ENCODE data around the gene CTNNBL1. TPM values are rescaled to one million over a fixed set of nuclear protein-coding genes. Genes with fewer than 3 reads are reported as not detected.

The CTNNBL1 gene
- polyA plus RNA-seq, 6 donors from 2014 or later: 102 to 200 (median 125) TPM

DNA sequence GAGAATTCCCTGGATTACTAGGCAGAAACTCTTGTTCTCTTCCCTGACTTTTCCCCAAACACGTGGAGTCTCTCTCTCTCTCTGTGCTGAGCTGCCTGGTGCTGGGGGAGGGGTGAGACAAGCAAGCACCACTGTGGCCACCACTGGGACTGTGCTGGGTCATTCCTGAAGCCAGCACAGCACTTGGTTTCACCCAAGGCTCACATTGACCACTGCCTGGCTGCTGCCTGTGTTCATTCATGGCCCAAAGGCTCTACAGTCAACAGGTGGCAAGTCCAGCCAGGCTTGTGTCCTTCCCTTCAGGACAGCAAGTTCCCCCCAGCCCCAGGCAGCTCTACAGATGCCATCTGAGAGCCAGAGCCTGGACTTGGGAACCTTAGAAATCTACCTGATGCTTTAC lies 92.2 kb downstream of the CTNNBL1 start:
- Mint-ChIP-seq H3K27me3 (no peaks in the 10 kb centered on the region), H3K4me1 (peaks cover 38 to 66% (median 57%) of the 10 kb centered on the region in 3 donors), H3K27ac (peak overlapping the region in 4 of 6 donors; percentile 27 to 74 (median 32)), H3K36me3 (peaks cover 33 to 76% of the 10 kb centered on the region in 2 donors), H3K9me3 (peaks cover 0 to 9% (median 3%) of the 10 kb centered on the region in 7 donors), H3K4me3 (no peak overlapping the region)
- ATAC-seq (ENCODE audit: low read depth in 2 of 2): no peak
- no peak for DNase-seq

DNA sequence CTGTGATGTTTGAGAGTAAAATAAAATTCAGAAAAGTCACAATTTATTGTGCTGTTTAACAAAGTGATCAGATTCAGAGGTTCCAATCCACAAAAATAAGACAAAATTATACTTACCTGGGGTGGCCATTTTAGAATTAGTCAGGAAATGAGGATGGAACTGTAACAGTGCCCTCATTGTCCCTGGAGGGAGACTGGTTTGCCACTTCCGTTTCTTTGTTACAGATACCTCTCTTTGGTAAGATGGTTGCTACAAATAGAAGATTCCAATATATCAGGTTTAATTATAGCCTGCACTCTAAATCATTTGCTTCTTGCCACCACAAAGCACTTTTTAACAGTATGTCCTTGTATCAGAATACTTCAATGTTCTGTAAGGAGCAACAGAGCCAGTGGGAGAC lies 95.6 kb downstream of the CTNNBL1 start:
- Mint-ChIP-seq H3K4me3 (peak overlapping the region in 6 of 8 donors; percentile 2 to 75 (median 34)), H3K27me3 (no peaks in the 10 kb centered on the region), H3K27ac (peak overlapping the region; percentile 77 to 97 (median 91)), H3K36me3 (peaks cover 37 to 61% of the 10 kb centered on the region in 2 donors), H3K4me1 (peaks cover 37 to 62% (median 47%) of the 10 kb centered on the region in 3 donors), H3K9me3 (peaks cover 0 to 6% (median 5%) of the 10 kb centered on the region in 7 donors)
- DNase-seq (peak; percentile 31), ATAC-seq (ENCODE audit: low read depth in 2 of 2) (peak; percentile 78 to 86)

DNA sequence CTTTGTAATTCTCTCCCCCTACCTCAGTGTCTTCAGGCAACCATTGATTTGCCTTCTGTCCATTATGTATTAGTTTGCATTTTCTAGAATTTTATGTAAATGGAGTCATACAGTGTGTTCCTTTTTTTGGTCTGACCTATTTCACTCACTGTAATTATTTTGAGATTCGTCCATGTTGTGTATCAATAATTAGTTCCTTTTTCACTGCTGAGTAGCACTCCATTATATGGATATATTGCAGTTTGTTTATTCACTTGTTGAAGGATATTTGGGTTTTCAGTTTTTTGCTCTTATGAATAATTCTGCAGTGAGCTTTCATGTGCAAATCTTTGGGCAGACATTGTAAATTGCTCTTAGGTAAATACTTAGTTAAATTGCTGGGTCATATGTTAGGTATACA lies 97.1 kb downstream of the CTNNBL1 start:
- DNase-seq (no peak), ATAC-seq (ENCODE audit: low read depth in 2 of 2) (no peak)
- Mint-ChIP-seq H3K9me3 (peaks cover 0 to 6% (median 5%) of the 10 kb centered on the region in 7 donors), H3K27ac (peak overlapping the region in 4 of 6 donors; percentile 3 to 47 (median 38)), H3K4me3 (peak overlapping the region in 1 of 8 donors; percentile 16), H3K27me3 (no peaks in the 10 kb centered on the region), H3K4me1 (peaks cover 31 to 54% (median 40%) of the 10 kb centered on the region in 3 donors), H3K36me3 (peaks cover 45 to 48% of the 10 kb centered on the region in 2 donors)

DNA sequence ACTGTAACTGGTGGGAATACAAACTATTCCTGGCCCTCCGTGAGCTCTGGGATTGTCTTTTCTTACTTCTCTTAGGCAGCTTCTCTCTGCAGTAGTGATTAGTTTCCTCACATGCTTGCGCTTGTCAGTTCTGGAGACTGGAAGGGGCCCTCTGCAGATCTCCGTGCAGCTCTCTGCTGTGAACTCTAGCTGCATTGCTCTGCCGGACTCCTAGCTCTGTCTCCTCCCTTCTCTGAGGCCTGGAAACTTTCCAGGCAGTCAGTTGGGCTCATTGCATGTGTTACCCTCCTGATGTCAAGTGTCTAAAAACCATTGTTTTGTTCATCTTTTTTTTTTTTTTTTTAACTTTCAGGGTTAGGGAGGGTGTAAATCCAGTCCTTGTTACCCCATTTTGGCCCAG lies 102.3 kb downstream of the CTNNBL1 start:
- no peaks in the 10 kb centered on the region for H3K27me3 Mint-ChIP-seq
- DNase-seq: no peak
- H3K9me3 Mint-ChIP-seq: peaks cover 0 to 4% (median 0%) of the 10 kb centered on the region in 7 donors
- no peak for ATAC-seq (ENCODE audit: low read depth in 2 of 2)
- H3K4me1 Mint-ChIP-seq: peaks cover 10 to 14% (median 11%) of the 10 kb centered on the region in 3 donors
- peaks cover 21 to 28% of the 10 kb centered on the region in 2 donors for H3K36me3 Mint-ChIP-seq
- peak overlapping the region in 1 of 8 donors; percentile 15 for H3K4me3 Mint-ChIP-seq
- no peak overlapping the region for H3K27ac Mint-ChIP-seq

DNA sequence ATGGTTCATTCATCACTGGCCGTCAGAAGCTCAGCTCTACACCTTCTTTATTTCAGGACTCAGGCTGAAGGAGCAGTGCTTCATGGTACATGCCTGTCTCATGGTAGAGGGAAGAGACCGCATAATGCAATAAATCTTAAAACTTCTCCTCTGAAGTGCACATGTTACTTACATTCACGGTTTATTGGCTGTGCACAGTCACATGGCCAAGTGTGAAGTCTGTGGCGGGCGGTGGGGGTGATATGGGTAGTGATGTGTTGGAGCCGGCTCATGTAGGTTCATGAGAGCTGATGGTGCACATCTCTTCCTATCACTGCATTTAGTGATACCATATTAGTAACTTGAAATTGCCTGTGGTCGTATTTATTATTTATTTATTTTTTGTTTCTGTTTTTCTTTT lies 102.9 kb downstream of the CTNNBL1 start:
- H3K9me3 Mint-ChIP-seq: peaks cover 0 to 4% (median 0%) of the 10 kb centered on the region in 7 donors
- H3K4me3 Mint-ChIP-seq: no peak overlapping the region
- no peaks in the 10 kb centered on the region for H3K27me3 Mint-ChIP-seq
- H3K36me3 Mint-ChIP-seq: peaks cover 17 to 26% of the 10 kb centered on the region in 2 donors
- H3K4me1 Mint-ChIP-seq: peaks cover 7 to 13% (median 11%) of the 10 kb centered on the region in 3 donors
- ATAC-seq (ENCODE audit: low read depth in 2 of 2) (no peak), DNase-seq (no peak)
- no peak overlapping the region for H3K27ac Mint-ChIP-seq

DNA sequence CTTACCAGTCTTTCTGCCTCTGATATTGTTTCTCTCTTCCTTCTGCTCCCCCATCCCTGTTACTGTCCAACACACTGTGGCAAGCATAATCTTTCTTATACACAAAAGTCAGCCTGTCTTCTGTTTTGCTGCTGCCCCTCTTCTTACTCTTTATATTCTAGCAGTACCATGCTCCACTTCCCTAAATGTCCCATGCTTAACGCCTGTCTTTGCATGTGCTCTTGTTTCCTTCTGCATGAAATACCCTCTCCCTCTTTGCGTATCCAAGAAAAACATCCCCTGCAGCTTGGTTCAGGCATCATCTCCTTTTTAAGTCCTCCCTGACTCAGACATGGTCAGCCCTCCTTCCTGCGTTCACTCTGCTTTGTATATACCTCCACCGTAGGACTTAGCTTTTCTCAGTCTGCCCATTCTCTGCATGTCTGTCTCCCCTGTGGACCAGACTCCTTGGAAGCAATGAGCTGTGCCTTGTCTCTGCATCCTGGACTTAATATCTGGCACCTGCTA lies 103.9 kb downstream of the CTNNBL1 start:
- peak overlapping the region in 1 of 6 donors; percentile 28 for H3K27ac Mint-ChIP-seq
- no peaks in the 10 kb centered on the region for H3K9me3 Mint-ChIP-seq
- ATAC-seq (ENCODE audit: low read depth in 2 of 2) (no peak), DNase-seq (no peak)
- H3K4me3 Mint-ChIP-seq: no peak overlapping the region
- peaks cover 7 to 16% (median 15%) of the 10 kb centered on the region in 3 donors for H3K4me1 Mint-ChIP-seq
- H3K36me3 Mint-ChIP-seq: peaks cover 11 to 21% of the 10 kb centered on the region in 2 donors
- no peaks in the 10 kb centered on the region for H3K27me3 Mint-ChIP-seq

DNA sequence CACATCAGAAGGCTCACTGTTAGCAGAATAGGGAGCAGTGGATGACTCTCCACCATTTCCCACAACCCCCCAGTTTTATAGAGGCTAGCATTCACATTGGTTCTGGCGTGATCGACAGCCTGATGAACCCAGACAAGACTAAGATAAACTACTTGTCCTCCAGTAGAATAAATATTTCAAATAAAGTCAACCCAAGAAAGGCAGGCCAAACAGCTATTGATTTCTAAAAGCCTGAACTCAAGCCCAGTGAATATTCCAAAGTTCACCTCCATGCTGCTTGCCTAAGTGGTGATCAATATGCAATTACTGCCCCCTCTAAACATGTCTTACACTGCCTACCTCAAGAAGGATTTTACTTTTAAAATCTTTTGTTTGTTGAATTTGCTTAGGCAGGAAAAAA lies 104.5 kb downstream of the CTNNBL1 start:
- ATAC-seq (ENCODE audit: low read depth in 2 of 2) (no peak), DNase-seq (no peak)
- Mint-ChIP-seq H3K36me3 (peaks cover 15 to 26% of the 10 kb centered on the region in 2 donors), H3K4me1 (peaks cover 7 to 22% (median 21%) of the 10 kb centered on the region in 3 donors), H3K27ac (no peak overlapping the region), H3K4me3 (no peak overlapping the region), H3K27me3 (no peaks in the 10 kb centered on the region), H3K9me3 (no peaks in the 10 kb centered on the region)

DNA sequence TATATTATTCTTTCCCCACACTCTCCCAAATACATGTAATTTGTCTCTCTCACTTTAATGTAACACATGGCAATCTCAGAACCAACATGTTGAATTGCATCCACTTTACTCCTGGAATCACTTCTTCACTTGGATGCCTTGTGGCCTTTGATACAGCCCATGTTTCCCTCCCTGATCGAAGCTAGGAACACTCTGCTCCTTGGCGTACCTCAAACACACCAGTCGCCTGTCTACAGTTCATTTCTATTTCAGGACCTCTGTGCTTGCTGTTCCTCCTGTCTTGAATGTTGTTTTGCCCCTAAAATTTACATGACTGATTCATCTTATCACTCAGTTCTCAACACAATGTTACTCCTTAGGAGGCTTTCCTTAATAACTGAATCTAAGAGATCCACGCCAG lies 106.8 kb downstream of the CTNNBL1 start:
- no peak overlapping the region for H3K4me3 Mint-ChIP-seq
- H3K9me3 Mint-ChIP-seq: no peaks in the 10 kb centered on the region
- H3K4me1 Mint-ChIP-seq: peaks cover 7 to 42% (median 40%) of the 10 kb centered on the region in 3 donors
- H3K27ac Mint-ChIP-seq: no peak overlapping the region
- no peaks in the 10 kb centered on the region for H3K27me3 Mint-ChIP-seq
- DNase-seq (no peak), ATAC-seq (ENCODE audit: low read depth in 2 of 2) (no peak)
- peaks cover 15 to 19% of the 10 kb centered on the region in 2 donors for H3K36me3 Mint-ChIP-seq

DNA sequence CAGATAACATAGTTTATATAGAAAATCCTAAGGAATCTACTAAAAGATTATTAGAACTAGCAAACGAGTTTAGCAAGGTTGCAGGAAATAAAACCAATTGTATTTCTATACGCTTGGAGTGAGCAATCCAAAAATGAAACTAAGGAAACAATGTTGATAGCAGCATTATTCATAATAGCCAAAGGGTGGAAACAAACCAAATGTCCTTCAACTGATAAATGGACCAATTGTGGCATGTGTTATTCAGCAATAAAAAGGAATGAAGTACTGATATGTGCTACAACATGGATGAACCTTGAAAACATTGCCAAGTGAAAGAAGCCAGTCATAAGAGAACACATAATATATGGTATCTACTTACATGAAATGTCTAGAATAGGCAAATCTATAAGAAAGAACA lies 108.1 kb downstream of the CTNNBL1 start:
- peaks cover 7 to 54% (median 53%) of the 10 kb centered on the region in 3 donors for H3K4me1 Mint-ChIP-seq
- DNase-seq (no peak), ATAC-seq (ENCODE audit: low read depth in 2 of 2) (no peak)
- H3K27me3 Mint-ChIP-seq: no peaks in the 10 kb centered on the region
- peak overlapping the region in 4 of 6 donors; percentile 26 to 97 (median 66) for H3K27ac Mint-ChIP-seq
- H3K9me3 Mint-ChIP-seq: no peaks in the 10 kb centered on the region
- peaks cover 15 to 19% of the 10 kb centered on the region in 2 donors for H3K36me3 Mint-ChIP-seq
- H3K4me3 Mint-ChIP-seq: peak overlapping the region in 2 of 8 donors; percentile 9 to 12

DNA sequence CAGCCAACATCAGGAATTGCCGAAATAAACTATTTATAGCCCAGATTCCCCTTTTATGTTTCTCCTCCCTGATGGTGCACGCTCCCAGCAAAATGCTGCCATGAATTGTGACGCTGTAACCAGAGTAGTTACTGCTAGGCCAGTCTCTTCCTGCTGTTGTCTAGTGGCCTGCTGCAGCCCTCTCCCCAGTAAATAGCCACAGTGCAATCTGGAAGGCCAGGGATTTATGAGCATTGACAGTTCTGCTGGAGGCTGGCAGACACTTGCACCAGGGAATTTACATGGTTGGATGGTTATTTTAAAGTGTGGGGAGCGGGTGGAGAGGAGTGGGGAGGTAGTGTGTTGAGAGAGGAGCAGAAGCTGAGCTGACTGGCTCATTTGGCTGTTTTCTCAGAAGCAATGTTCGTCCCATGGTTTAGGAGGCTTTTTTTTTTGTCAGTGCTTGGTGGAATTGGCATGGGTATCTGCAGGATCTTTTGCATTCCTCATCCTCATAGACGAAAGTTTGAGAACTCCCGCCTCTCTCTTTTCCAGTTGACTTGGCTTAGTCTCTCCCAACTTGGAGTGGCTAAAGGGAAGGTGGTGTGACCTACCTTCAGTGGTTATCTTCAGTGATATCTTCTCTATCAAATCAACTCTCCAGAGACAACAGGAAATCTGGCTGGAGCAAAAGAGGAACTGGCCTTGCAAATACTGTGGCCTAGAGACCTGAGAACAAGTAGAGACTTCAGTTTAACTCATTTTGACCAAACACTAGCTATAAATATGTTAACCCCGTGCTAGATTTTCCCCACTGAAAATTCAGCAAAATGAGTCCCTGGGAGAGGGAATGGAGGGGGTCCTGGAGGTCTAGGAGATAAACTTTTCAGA lies 109.8 kb downstream of the CTNNBL1 start:
- Mint-ChIP-seq H3K27ac (peak overlapping the region; percentile 92 to 99 (median 97)), H3K4me3 (peak overlapping the region; percentile 75 to 92 (median 84))

DNA sequence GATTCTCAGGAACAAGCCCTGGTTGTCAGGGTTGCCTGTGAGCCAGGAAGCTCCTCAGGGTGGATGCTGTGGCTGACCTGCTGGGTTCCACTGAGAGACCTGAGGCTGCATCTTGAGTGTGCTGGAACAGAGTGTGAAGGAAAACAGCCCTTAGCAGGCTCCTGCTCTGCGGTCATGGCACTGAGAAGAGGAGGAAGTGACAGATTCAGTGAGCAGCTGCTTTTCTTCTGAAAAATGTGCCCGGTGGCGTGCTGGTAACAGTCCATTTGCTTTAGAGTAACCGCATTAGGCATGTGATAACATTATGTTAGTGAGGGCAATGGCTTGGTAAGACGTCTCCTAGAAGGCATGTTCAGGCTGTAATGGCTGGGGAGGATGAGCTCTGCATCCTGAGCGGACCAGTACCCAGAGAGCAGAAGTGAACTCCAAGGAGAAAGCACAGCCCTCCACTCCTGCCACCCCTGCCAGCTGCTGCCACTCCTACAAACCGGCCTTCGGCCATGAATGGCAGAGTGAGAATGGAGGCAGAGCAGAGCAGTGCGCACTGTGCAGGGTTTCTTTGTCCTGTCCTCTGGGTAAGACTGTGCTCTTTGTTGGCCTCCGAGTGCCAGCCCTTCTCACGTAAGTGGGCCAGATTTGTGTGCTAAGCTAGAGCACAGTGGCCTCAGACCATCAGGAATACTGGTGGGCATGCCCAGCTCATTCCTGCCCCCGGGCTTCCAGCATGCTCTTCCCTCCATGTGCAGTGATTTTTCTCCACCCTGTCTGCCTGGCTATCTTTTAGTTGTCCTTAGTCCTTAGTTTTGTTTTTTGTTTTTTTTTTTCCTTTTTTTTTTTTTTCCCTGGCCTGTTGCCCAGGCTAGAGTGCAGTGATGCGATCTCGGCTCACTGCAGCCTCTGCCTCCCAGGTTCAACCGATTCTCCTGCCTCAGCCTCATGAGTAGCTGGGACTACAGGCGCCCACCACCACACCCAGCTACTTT lies 111.0 kb downstream of the CTNNBL1 start:
- Mint-ChIP-seq H3K27me3 (no peaks in the 10 kb centered on the region), H3K27ac (peak overlapping the region; percentile 92 to 99 (median 97)), H3K4me1 (peaks cover 3 to 80% (median 70%) of the 10 kb centered on the region in 3 donors), H3K36me3 (peaks cover 6 to 10% of the 10 kb centered on the region in 2 donors), H3K9me3 (no peaks in the 10 kb centered on the region), H3K4me3 (peak overlapping the region; percentile 75 to 92 (median 84))
- DNase-seq (peak; percentile 82), ATAC-seq (ENCODE audit: low read depth in 2 of 2) (peak; percentile 86 to 89)

More for the DNA sequence above, 109.8 kb downstream of the CTNNBL1 start:
- peak; percentile 59 to 70 for ATAC-seq (ENCODE audit: low read depth in 2 of 2)
- Mint-ChIP-seq H3K27me3 (no peaks in the 10 kb centered on the region), H3K4me1 (peaks cover 0 to 71% (median 63%) of the 10 kb centered on the region in 3 donors), H3K36me3 (peaks cover 5 to 8% of the 10 kb centered on the region in 2 donors), H3K9me3 (no peaks in the 10 kb centered on the region)
- DNase-seq: peak; percentile 67

DNA sequence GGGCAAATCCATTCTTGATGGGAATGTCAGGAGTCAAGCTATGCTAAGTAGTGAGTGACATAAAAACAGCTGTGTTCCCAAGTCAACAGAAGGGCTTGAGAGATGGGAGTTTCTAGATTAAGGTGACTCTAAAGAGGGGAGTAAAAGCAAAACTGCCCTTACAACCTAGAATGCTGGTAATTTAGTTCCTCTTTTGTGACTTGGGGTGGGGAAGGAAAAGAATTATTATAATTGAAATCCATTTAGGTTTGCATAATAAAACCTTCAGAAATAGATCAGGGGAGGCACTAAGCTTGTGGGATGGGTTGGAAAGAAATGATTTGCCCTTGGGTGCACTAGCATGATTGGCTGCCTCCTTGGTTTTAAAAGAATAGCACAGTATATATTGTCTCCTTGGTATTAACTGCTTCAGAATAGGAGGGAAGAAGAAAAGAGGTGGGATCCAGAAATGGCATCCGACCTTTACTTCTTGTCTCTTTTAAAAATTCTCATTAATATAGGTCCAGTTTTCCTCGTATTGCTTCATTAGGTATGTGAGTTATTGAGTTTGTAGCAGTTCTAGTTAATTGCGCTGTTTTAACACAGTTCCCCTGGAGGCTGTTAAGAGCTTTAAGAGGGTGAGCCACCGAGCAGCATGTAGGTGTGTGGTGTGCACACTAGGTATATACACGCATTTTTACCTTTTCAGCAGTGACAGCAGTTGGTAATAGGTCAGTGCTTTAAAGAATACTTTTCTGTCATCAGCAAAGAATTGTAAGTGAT lies 113.8 kb downstream of the CTNNBL1 start:
- H3K4me1 Mint-ChIP-seq: peaks cover 9 to 70% (median 63%) of the 10 kb centered on the region in 3 donors
- peak overlapping the region; percentile 63 to 97 (median 90) for H3K27ac Mint-ChIP-seq
- H3K36me3 Mint-ChIP-seq: peaks cover 12 to 15% of the 10 kb centered on the region in 2 donors
- H3K9me3 Mint-ChIP-seq: peaks cover 0 to 2% (median 0%) of the 10 kb centered on the region in 7 donors
- DNase-seq (peak; percentile 18), ATAC-seq (ENCODE audit: low read depth in 2 of 2) (peak in 1 of 2 donors; percentile 18)
- peak overlapping the region; percentile 24 to 80 (median 56) for H3K4me3 Mint-ChIP-seq
- no peaks in the 10 kb centered on the region for H3K27me3 Mint-ChIP-seq

Measured in naive B cell (primary cell).